Dendritic cell treated with granulocyte-macrophage colony-stimulating factor and Interleukin-4, amounts not matched to agents 40 ng/mL and 50 ng/mL, for 4 days (primary cell): ENCODE results near the gene TOMM40L.
"Not testable (repeated sequence)": the region's sequence is repeated elsewhere in the genome, so short reads cannot be mapped to it uniquely, and the experiment has no call there.

Experiments
- H3K27ac Mint-ChIP-seq: one replicate; pipeline ENCODE4 v1.8.0; 2022; ENCODE audit warnings: mild to moderate bottlenecking, mixed read lengths
- H3K27me3 Mint-ChIP-seq: one replicate; pipeline ENCODE4 v1.8.0; 2022; ENCODE audit warnings: mild to moderate bottlenecking, mixed read lengths
- H3K36me3 Mint-ChIP-seq: one replicate; pipeline ENCODE4 v1.8.0; 2022; ENCODE audit warnings: low read depth, mixed read lengths
- H3K4me1 Mint-ChIP-seq: one replicate; pipeline ENCODE4 v1.8.0; 2022; ENCODE audit warnings: low read depth, mixed read lengths
- H3K4me3 Mint-ChIP-seq: one replicate; pipeline ENCODE4 v1.8.0; 2022; ENCODE audit warnings: mild to moderate bottlenecking, moderate library complexity, mixed read lengths
- H3K9me3 Mint-ChIP-seq: one replicate; pipeline ENCODE4 v1.8.0; 2022; ENCODE audit warnings: mixed read lengths
- intact Hi-C: fragments of 100-400 bp; cut with micrococcal nuclease; formaldehyde crosslinking; loops from one replicate; pipeline ENCODE4 v1.15.0; 2022

TOMM40L gene

GRCh38 chr1:161220002-161220401 is 5.9 kb upstream of the TOMM40L start:
- H3K4me1 Mint-ChIP-seq, result peaks cover 65% of the 10 kb centered on the region
- H3K27ac Mint-ChIP-seq, result no peak overlapping the region
- intact Hi-C loops, result no loop called here

GRCh38 chr1:161222175-161223019 is 3.5 kb upstream of the TOMM40L start:
- intact Hi-C loops, result no loop called here
- Mint-ChIP-seq H3K27ac (peak overlapping the region; percentile 37), H3K4me3 (no peak overlapping the region), H3K36me3 (peaks cover 73% of the 10 kb centered on the region), H3K4me1 (peaks cover 77% of the 10 kb centered on the region), H3K9me3 (no peaks in the 10 kb centered on the region), H3K27me3 (no peaks in the 10 kb centered on the region)

More at GRCh38 chr1:161220002-161220401, 5.9 kb upstream of the TOMM40L start:
- Mint-ChIP-seq H3K36me3 (peaks cover 83% of the 10 kb centered on the region), H3K9me3 (no peaks in the 10 kb centered on the region), H3K4me3 (no peak overlapping the region), H3K27me3 (no peaks in the 10 kb centered on the region)

- Mint-ChIP-seq H3K27ac (peak overlapping the region; percentile 37), H3K36me3 (peaks cover 70% of the 10 kb centered on the region), H3K4me1 (peaks cover 74% of the 10 kb centered on the region), H3K9me3 (no peaks in the 10 kb centered on the region), H3K27me3 (no peaks in the 10 kb centered on the region), H3K4me3 (no peak overlapping the region)
- intact Hi-C loops, result loop anchor here (2.0 kb wide), 1 partner anchor 13 kb away; no protein-coding TSS in a partner anchor
Observed at GRCh38 chr1:161223805-161224694, 1.8 kb upstream of the TOMM40L start.

GRCh38 chr1:161224695-161225087 is 1.2 kb upstream of the TOMM40L start:
- Mint-ChIP-seq H3K36me3 (peaks cover 70% of the 10 kb centered on the region), H3K4me1 (peaks cover 67% of the 10 kb centered on the region), H3K27ac (peak overlapping the region; percentile 94)
- H3K9me3 Mint-ChIP-seq, H3K4me3 Mint-ChIP-seq, H3K27me3 Mint-ChIP-seq: not testable (repeated sequence)
- intact Hi-C loops, result loop anchor here (1.0 to 5.0 kb wide), 4 partner anchors 14 to 143 kb away; partner anchors contain the start of genes CFAP126 and SDHC

- H3K4me1 Mint-ChIP-seq, result peaks cover 62% of the 10 kb centered on the region
- H3K27me3 Mint-ChIP-seq, result no peaks in the 10 kb centered on the region
- intact Hi-C loops, result loop anchor here (1.0 to 5.0 kb wide), 4 partner anchors 14 to 142 kb away; partner anchors contain the start of genes CFAP126 and SDHC
- H3K4me3 Mint-ChIP-seq, result peak overlapping the region; percentile 35
- H3K9me3 Mint-ChIP-seq, result no peaks in the 10 kb centered on the region
- H3K27ac Mint-ChIP-seq, result peak overlapping the region; percentile 94
- H3K36me3 Mint-ChIP-seq, result peaks cover 70% of the 10 kb centered on the region
Observed at GRCh38 chr1:161225178-161225533, 704 bp upstream of the TOMM40L start.

GRCh38 chr1:161226320-161226711 is 456 bp downstream of the TOMM40L start:
- peaks cover 62% of the 10 kb centered on the region for H3K4me1 Mint-ChIP-seq
- peak overlapping the region; percentile 94 for H3K27ac Mint-ChIP-seq

GRCh38 chr1:161226759-161227158 is 899 bp downstream of the TOMM40L start:
- intact Hi-C loops, result loop anchor here (1.0 to 5.0 kb wide), 4 partner anchors 64 to 156 kb away; partner anchors contain the start of genes CFAP126 and SDHC
- peaks cover 66% of the 10 kb centered on the region for H3K36me3 Mint-ChIP-seq
- no peaks in the 10 kb centered on the region for H3K27me3 Mint-ChIP-seq
- H3K9me3 Mint-ChIP-seq, result no peaks in the 10 kb centered on the region
- peak overlapping the region; percentile 94 for H3K27ac Mint-ChIP-seq
- H3K4me1 Mint-ChIP-seq, result peaks cover 61% of the 10 kb centered on the region
- H3K4me3 Mint-ChIP-seq, result peak overlapping the region; percentile 100

More at GRCh38 chr1:161226320-161226711, 456 bp downstream of the TOMM40L start:
- Mint-ChIP-seq H3K4me3 (peak overlapping the region; percentile 100), H3K9me3 (no peaks in the 10 kb centered on the region), H3K27me3 (no peaks in the 10 kb centered on the region), H3K36me3 (peaks cover 70% of the 10 kb centered on the region)
- intact Hi-C loops, result loop anchor here (2.0 to 5.0 kb wide), 3 partner anchors 64 to 141 kb away; partner anchors contain the start of genes CFAP126 and SDHC

- intact Hi-C loops, result loop anchor here (1.0 to 5.0 kb wide), 4 partner anchors 63 to 155 kb away; partner anchors contain the start of genes CFAP126 and SDHC
- H3K27ac Mint-ChIP-seq, result peak overlapping the region; percentile 94
- H3K36me3 Mint-ChIP-seq, result peaks cover 61% of the 10 kb centered on the region
- H3K27me3 Mint-ChIP-seq, result no peaks in the 10 kb centered on the region
- H3K4me3 Mint-ChIP-seq, result peak overlapping the region; percentile 61
- H3K4me1 Mint-ChIP-seq, result peaks cover 55% of the 10 kb centered on the region
- no peaks in the 10 kb centered on the region for H3K9me3 Mint-ChIP-seq
Observed at GRCh38 chr1:161227196-161227871, 1.5 kb downstream of the TOMM40L start.

- H3K4me1 Mint-ChIP-seq, result peaks cover 49% of the 10 kb centered on the region
- no peaks in the 10 kb centered on the region for H3K27me3 Mint-ChIP-seq
- H3K9me3 Mint-ChIP-seq, result no peaks in the 10 kb centered on the region
- peak overlapping the region; percentile 94 for H3K27ac Mint-ChIP-seq
- peaks cover 54% of the 10 kb centered on the region for H3K36me3 Mint-ChIP-seq
- peak overlapping the region; percentile 61 for H3K4me3 Mint-ChIP-seq
- intact Hi-C loops, result loop anchor here (5.0 kb wide), 2 partner anchors 84 to 139 kb away; partner anchors contain the start of genes CFAP126 and SDHC
Observed at GRCh38 chr1:161228032-161228431, 2.2 kb downstream of the TOMM40L start.

GRCh38 chr1:161229896-161230295 is 4.0 kb downstream of the TOMM40L start:
- Mint-ChIP-seq H3K36me3 (peaks cover 42% of the 10 kb centered on the region), H3K4me1 (peaks cover 36% of the 10 kb centered on the region), H3K27ac (no peak overlapping the region), H3K4me3 (no peak overlapping the region), H3K27me3 (peaks cover under 1% of the 10 kb centered on the region), H3K9me3 (no peaks in the 10 kb centered on the region)
- intact Hi-C loops, result loop anchor here (5.0 kb wide), 2 partner anchors 82 to 137 kb away; partner anchors contain the start of genes CFAP126 and SDHC

GRCh38 chr1:161230762-161231161 is 4.9 kb downstream of the TOMM40L start:
- Mint-ChIP-seq H3K27ac (no peak overlapping the region), H3K4me3 (no peak overlapping the region), H3K4me1 (peaks cover 29% of the 10 kb centered on the region), H3K36me3 (peaks cover 41% of the 10 kb centered on the region), H3K9me3 (no peaks in the 10 kb centered on the region), H3K27me3 (peaks cover 4% of the 10 kb centered on the region)
- intact Hi-C loops, result no loop called here

- H3K27me3 Mint-ChIP-seq, result peaks cover 8% of the 10 kb centered on the region
- intact Hi-C loops, result no loop called here
- H3K27ac Mint-ChIP-seq, result no peak overlapping the region
- H3K4me1 Mint-ChIP-seq, result peaks cover 6% of the 10 kb centered on the region
- no peak overlapping the region for H3K4me3 Mint-ChIP-seq
- H3K36me3 Mint-ChIP-seq, result peaks cover 32% of the 10 kb centered on the region
- H3K9me3 Mint-ChIP-seq, result no peaks in the 10 kb centered on the region
Observed at GRCh38 chr1:161233102-161233501, 7.2 kb downstream of the TOMM40L start.
